ENCODE data around the gene HNMT. TPM values are rescaled to one million over a fixed set of nuclear protein-coding genes. Genes with fewer than 3 reads are reported as not detected.

Gene HNMT
- total RNA-seq, 1 donor from 2014 or later, result 67.4 TPM

- H3K27ac ChIP-seq, result no peak overlapping the region
- DNase-seq (no peak), ATAC-seq (no peak)
- no peak for TF ChIP-seq CTCF (IDR thresholded peaks at IDR 0.05)
- H3K4me1 ChIP-seq, result no peaks in the 10 kb centered on the region
- no peaks in the 10 kb centered on the region for H3K9me3 ChIP-seq
- H3K36me3 ChIP-seq, result peaks cover 11% of the 10 kb centered on the region
- intact Hi-C loops (cut with DNase I), result no loop called here
- H3K27me3 ChIP-seq, result no peaks in the 10 kb centered on the region
- H3K4me3 ChIP-seq, result no peak overlapping the region
Measured at GRCh38 chr2:138016351-138017087, 52.2 kb downstream of the HNMT start.

- H3K27ac ChIP-seq, result no peak overlapping the region
- peaks cover 3% of the 10 kb centered on the region for H3K36me3 ChIP-seq
- no peaks in the 10 kb centered on the region for H3K4me1 ChIP-seq
- H3K27me3 ChIP-seq, result no peaks in the 10 kb centered on the region
- no peak for TF ChIP-seq CTCF (IDR thresholded peaks at IDR 0.05)
- intact Hi-C loops (cut with DNase I), result no loop called here
- DNase-seq (no peak), ATAC-seq (no peak)
- no peak overlapping the region for H3K4me3 ChIP-seq
- H3K9me3 ChIP-seq, result no peaks in the 10 kb centered on the region
Measured at GRCh38 chr2:138017824-138018223, 53.6 kb downstream of the HNMT start.

GRCh38 chr2:138018866-138019688 is 54.8 kb downstream of the HNMT start:
- Histone ChIP-seq H3K4me3 (no peak overlapping the region), H3K9me3 (no peaks in the 10 kb centered on the region), H3K36me3 (no peaks in the 10 kb centered on the region), H3K4me1 (no peaks in the 10 kb centered on the region), H3K27ac (no peak overlapping the region), H3K27me3 (no peaks in the 10 kb centered on the region)
- intact Hi-C loops (cut with DNase I), result no loop called here
- ATAC-seq (no peak), DNase-seq (no peak)
- no peak for TF ChIP-seq CTCF (IDR thresholded peaks at IDR 0.05)

- no peak overlapping the region for H3K27ac ChIP-seq
- H3K4me1 ChIP-seq, result no peaks in the 10 kb centered on the region
- no peaks in the 10 kb centered on the region for H3K27me3 ChIP-seq
- intact Hi-C loops (cut with DNase I), result no loop called here
- TF ChIP-seq CTCF (IDR thresholded peaks at IDR 0.05), result no peak
- H3K9me3 ChIP-seq, result no peaks in the 10 kb centered on the region
- DNase-seq, result no peak
- H3K36me3 ChIP-seq, result no peaks in the 10 kb centered on the region
- H3K4me3 ChIP-seq, result no peak overlapping the region
- ATAC-seq, result no peak
Measured at GRCh38 chr2:138020432-138020831, 56.2 kb downstream of the HNMT start.

- no peaks in the 10 kb centered on the region for H3K36me3 ChIP-seq
- no peak overlapping the region for H3K27ac ChIP-seq
- no peaks in the 10 kb centered on the region for H3K27me3 ChIP-seq
- H3K4me1 ChIP-seq, result no peaks in the 10 kb centered on the region
- no peak overlapping the region for H3K4me3 ChIP-seq
- TF ChIP-seq CTCF (IDR thresholded peaks at IDR 0.05), result no peak
- DNase-seq (no peak), ATAC-seq (no peak)
- intact Hi-C loops (cut with DNase I), result no loop called here
- no peaks in the 10 kb centered on the region for H3K9me3 ChIP-seq
Measured at GRCh38 chr2:138021154-138021553, 56.9 kb downstream of the HNMT start.

Measured in upper lobe of right lung (tissue), 1 donor.